Neuronal stem cell (in vitro differentiated cells): ENCODE results near the gene MYO9B.

Source experiments
- DNase-seq: peaks from one replicate; pipeline ENCODE4 v3.0.0-alpha.2; 2013; ENCODE audit warnings: low spot score
- H2AFZ ChIP-seq: one replicate; pipeline ENCODE4 v1.6.1; 2013; ENCODE audit warnings: mild to moderate bottlenecking, low read length, inconsistent platforms
- H2AK5ac ChIP-seq: 2 replicates; pipeline ENCODE4 v1.6.1; 2013; ENCODE audit warnings: low read depth, mild to moderate bottlenecking, inconsistent platforms, low read length, moderate library complexity, mixed read lengths
- H2BK120ac ChIP-seq: 2 replicates; pipeline ENCODE4 v1.6.1; 2013; ENCODE audit warnings: low read depth, mild to moderate bottlenecking, inconsistent platforms, low read length, moderate library complexity, mixed read lengths
- H2BK12ac ChIP-seq: one replicate; pipeline ENCODE4 v1.6.1; 2013; ENCODE audit warnings: low read length, inconsistent platforms
- H2BK15ac ChIP-seq: 2 replicates; pipeline ENCODE4 v1.6.1; 2013; ENCODE audit warnings: mild to moderate bottlenecking, low read length, inconsistent platforms, mixed read lengths
- H2BK5ac ChIP-seq: one replicate; pipeline ENCODE4 v1.6.1; 2013; ENCODE audit warnings: inconsistent platforms, mild to moderate bottlenecking, low read length, moderate library complexity
- H3K14ac ChIP-seq: one replicate; pipeline ENCODE4 v1.6.1; 2013; ENCODE audit warnings: low read length, inconsistent platforms
- H3K18ac ChIP-seq: 2 replicates; pipeline ENCODE4 v1.6.1; 2013; ENCODE audit warnings: low read length, inconsistent platforms
- H3K23ac ChIP-seq: 2 replicates; pipeline ENCODE4 v1.6.1; 2013; ENCODE audit warnings: low read depth, mild to moderate bottlenecking, mixed read lengths, low read length, inconsistent platforms; ENCODE audit not compliant: poor library complexity
- H3K27ac ChIP-seq: replicated peaks from 3 replicates; pipeline ENCODE4 v1.5.1; 2013; ENCODE audit warnings: low read length, inconsistent platforms
- H3K27me3 ChIP-seq, 3 experiments: 2 replicates each; pipeline ENCODE4 v1.6.1; 2013; ENCODE audit warnings: low read length in 3 of 3, mild to moderate bottlenecking in 2 of 3, inconsistent platforms in 1 of 3, low read depth in 1 of 3, mixed read lengths in 1 of 3, moderate library complexity in 1 of 3; ENCODE audit not compliant: control insufficient read depth in 3 of 3, insufficient read depth in 3 of 3
- H3K36me3 ChIP-seq, 2 donors: replicated peaks in 1 of 2; 2 replicates each; pipeline ENCODE4 v1.6.1; 2013; ENCODE audit warnings: low read length in 2 of 2; ENCODE audit not compliant: control insufficient read depth in 2 of 2, insufficient read depth in 2 of 2
- H3K4ac ChIP-seq: 2 replicates; pipeline ENCODE4 v1.6.1; 2013; ENCODE audit warnings: inconsistent platforms, mild to moderate bottlenecking, low read length, moderate library complexity
- H3K4me1 ChIP-seq, 2 donors: 1 replicate in 1 of 2; 2 replicates in 1 of 2; pipeline ENCODE4 v1.6.1; 2013; ENCODE audit warnings: low read length in 2 of 2, low read depth in 1 of 2; ENCODE audit not compliant: control insufficient read depth in 2 of 2, insufficient read depth in 1 of 2
- H3K4me2 ChIP-seq: one replicate; pipeline ENCODE4 v1.6.1; 2013; ENCODE audit warnings: mild to moderate bottlenecking, low read length, inconsistent platforms; ENCODE audit not compliant: insufficient read depth, poor library complexity, severe bottlenecking
- H3K4me3 ChIP-seq, 2 donors: 2 replicates each; pipeline ENCODE4 v1.5.1; 2013; ENCODE audit warnings: low read length in 2 of 2, mild to moderate bottlenecking in 2 of 2, inconsistent platforms in 1 of 2, moderate library complexity in 1 of 2
- H3K79me1 ChIP-seq: one replicate; pipeline ENCODE4 v1.6.1; 2013; ENCODE audit warnings: low read depth, mild to moderate bottlenecking, inconsistent platforms, low read length, moderate library complexity
- H3K9ac ChIP-seq: one replicate; pipeline ENCODE4 v1.6.1; 2013; ENCODE audit warnings: mild to moderate bottlenecking, low read depth, low read length, inconsistent platforms; ENCODE audit not compliant: poor library complexity
- H3K9me3 ChIP-seq, 2 donors: replicated peaks in 1 of 2; 2 replicates each; pipeline versions ENCODE3 to v1.6.1; 2013; ENCODE audit warnings: low read length in 2 of 2, mild to moderate bottlenecking in 2 of 2, inconsistent platforms in 1 of 2, low read depth in 1 of 2, mixed read lengths in 1 of 2, moderate library complexity in 1 of 2; ENCODE audit not compliant: control insufficient read depth in 2 of 2, insufficient read depth in 1 of 2
- H4K8ac ChIP-seq: one replicate; pipeline ENCODE4 v1.6.1; 2013; ENCODE audit warnings: low read depth, mild to moderate bottlenecking, inconsistent platforms, low read length, moderate library complexity
- H4K91ac ChIP-seq: one replicate; pipeline ENCODE4 v1.6.1; 2013; ENCODE audit warnings: low read length, low read depth, mild to moderate bottlenecking, inconsistent platforms; ENCODE audit not compliant: poor library complexity
- WGBS, 2 donors: extraction: QIAGEN DNeasy Blood & Tissue Kit; methylation state at CpG; one replicate each; pipeline ENCODE4 v1.1.7; 2013; ENCODE audit warnings: missing lambda C conversion rate in 2 of 2, mixed read lengths in 1 of 2; ENCODE audit not compliant: insufficient read length in 2 of 2, insufficient replicate concordance in 1 of 2; ENCODE audit errors: extremely low coverage in 2 of 2; 5-methylcytosine and 5-hydroxymethylcytosine counted together

The MYO9B gene

GRCh38 chr19:17125062-17125727 is 49.6 kb downstream of the MYO9B start:
- H3K27me3 ChIP-seq = no peaks in the 10 kb centered on the region
- H3K9ac ChIP-seq = no peak overlapping the region
- H3K4ac ChIP-seq = no peak overlapping the region
- DNase-seq = no peak
- no peak overlapping the region for H4K8ac ChIP-seq
- H4K91ac ChIP-seq = no peak overlapping the region
- H3K9me3 ChIP-seq = no peaks in the 10 kb centered on the region
- H3K27ac ChIP-seq = no peak overlapping the region
- no peak overlapping the region for H3K4me2 ChIP-seq
- no peak overlapping the region for H2BK120ac ChIP-seq
- H3K18ac ChIP-seq = no peak overlapping the region
- H2BK15ac ChIP-seq = peak overlapping the region; percentile 17
- peaks cover 0 to 42% of the 10 kb centered on the region in 2 donors for H3K36me3 ChIP-seq
- H2AFZ ChIP-seq = no peak overlapping the region
- H2BK5ac ChIP-seq = peak overlapping the region; percentile 35
- WGBS, 2 donors = no CpG with 5 or more reads among the region's 10 CpGs
- H3K23ac ChIP-seq = peak overlapping the region; percentile 75
- H3K4me1 ChIP-seq = peaks cover 0 to 7% of the 10 kb centered on the region in 2 donors
- H3K4me3 ChIP-seq = no peak overlapping the region
- H2AK5ac ChIP-seq = peak overlapping the region; percentile 56
- peak overlapping the region; percentile 47 for H3K14ac ChIP-seq
- no peak overlapping the region for H2BK12ac ChIP-seq
- H3K79me1 ChIP-seq = peaks cover 7% of the 10 kb centered on the region

- Histone ChIP-seq H2BK12ac (no peak overlapping the region), H3K9me3 (no peaks in the 10 kb centered on the region), H3K23ac (peak overlapping the region; percentile 75), H3K36me3 (peaks cover 0 to 40% of the 10 kb centered on the region in 2 donors), H3K27ac (no peak overlapping the region), H2BK5ac (peak overlapping the region; percentile 35), H3K27me3 (no peaks in the 10 kb centered on the region), H4K8ac (no peak overlapping the region), H3K4me2 (no peak overlapping the region), H3K79me1 (peaks cover 7% of the 10 kb centered on the region), H3K18ac (peak overlapping the region; percentile 48), H3K9ac (peak overlapping the region; percentile 37), H3K4me3 (no peak overlapping the region), H2AFZ (no peak overlapping the region), H4K91ac (no peak overlapping the region), H3K4me1 (peaks cover 0 to 7% of the 10 kb centered on the region in 2 donors), H2AK5ac (peak overlapping the region; percentile 56), H3K4ac (no peak overlapping the region), H3K14ac (peak overlapping the region; percentile 47), H2BK120ac (no peak overlapping the region), H2BK15ac (peak overlapping the region; percentile 17)
- DNase-seq = no peak
- no CpG with 5 or more reads among the region's 23 CpGs for WGBS, 2 donors
Observed at GRCh38 chr19:17125728-17126677, 50.4 kb downstream of the MYO9B start.

- Histone ChIP-seq H2AK5ac (no peak overlapping the region), H4K8ac (no peak overlapping the region), H3K4ac (no peak overlapping the region), H4K91ac (no peak overlapping the region), H3K4me2 (no peak overlapping the region), H3K9ac (no peak overlapping the region), H3K23ac (no peak overlapping the region), H3K27me3 (no peaks in the 10 kb centered on the region), H2AFZ (no peak overlapping the region), H3K36me3 (peaks cover 0 to 30% of the 10 kb centered on the region in 2 donors), H2BK15ac (no peak overlapping the region), H2BK12ac (no peak overlapping the region), H3K14ac (no peak overlapping the region), H3K27ac (no peak overlapping the region), H3K4me1 (peaks cover 0 to 7% of the 10 kb centered on the region in 2 donors), H3K9me3 (no peaks in the 10 kb centered on the region), H2BK5ac (no peak overlapping the region), H2BK120ac (no peak overlapping the region), H3K18ac (no peak overlapping the region), H3K79me1 (peaks cover 7% of the 10 kb centered on the region), H3K4me3 (no peak overlapping the region)
- DNase-seq = no peak
- WGBS, 2 donors = no CpG with 5 or more reads among the region's 6 CpGs
Observed at GRCh38 chr19:17127671-17128070, 52.1 kb downstream of the MYO9B start.

GRCh38 chr19:17128403-17128802 is 52.8 kb downstream of the MYO9B start:
- Histone ChIP-seq H2BK5ac (no peak overlapping the region), H2BK120ac (no peak overlapping the region), H4K91ac (no peak overlapping the region), H4K8ac (no peak overlapping the region), H2BK15ac (no peak overlapping the region), H2BK12ac (no peak overlapping the region), H3K36me3 (peaks cover 0 to 27% of the 10 kb centered on the region in 2 donors), H3K27me3 (no peaks in the 10 kb centered on the region), H3K79me1 (peaks cover 7% of the 10 kb centered on the region), H3K18ac (no peak overlapping the region), H3K14ac (peak overlapping the region; percentile 56), H3K4me1 (peaks cover 0 to 7% of the 10 kb centered on the region in 2 donors), H2AK5ac (peak overlapping the region; percentile 75), H3K27ac (no peak overlapping the region), H3K4me3 (no peak overlapping the region), H2AFZ (no peak overlapping the region), H3K23ac (no peak overlapping the region), H3K4ac (no peak overlapping the region), H3K4me2 (no peak overlapping the region), H3K9ac (no peak overlapping the region), H3K9me3 (no peaks in the 10 kb centered on the region)
- WGBS, 2 donors = no CpG with 5 or more reads among the region's 12 CpGs
- DNase-seq = no peak
